NCI-H226 (cell line): ENCODE results near the gene WDR48.

ENCODE experiments used
- DNase-seq: peaks from one replicate; pipeline ENCODE4 v3.0.0-alpha.2; 2015

Gene WDR48

GRCh38 chr3:39125841-39126500 lies 74.2 kb downstream of the WDR48 start:
- peak; percentile 33 for DNase-seq

- DNase-seq = no peak
Observed at GRCh38 chr3:39126532-39127071, 74.8 kb downstream of the WDR48 start.

GRCh38 chr3:39127269-39127907 lies 75.6 kb downstream of the WDR48 start:
- DNase-seq = no peak

DNA sequence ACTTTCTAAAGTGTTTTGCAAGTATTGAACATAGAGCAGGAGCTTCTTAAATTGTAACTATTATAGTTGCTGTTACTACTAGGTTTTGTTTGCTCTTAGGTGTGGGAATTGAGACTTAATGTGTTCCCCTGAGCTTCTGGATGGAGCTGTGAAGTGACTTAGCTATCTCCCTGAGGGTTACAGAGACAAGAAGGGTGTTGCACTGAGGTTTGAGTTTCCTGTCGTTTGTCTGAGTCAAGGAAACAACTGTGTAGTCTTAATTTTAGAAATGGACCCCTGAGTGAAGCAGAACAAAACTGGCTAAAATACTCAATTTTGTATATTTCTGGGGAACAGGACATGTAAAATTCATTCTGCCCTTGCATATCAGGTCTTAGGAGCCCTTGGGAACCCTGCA lies 76.1 kb downstream of the WDR48 start:
- no peak for DNase-seq

- no peak for DNase-seq
Observed at GRCh38 chr3:39128951-39129350, 77.1 kb downstream of the WDR48 start.

GRCh38 chr3:39130026-39130425 lies 78.2 kb downstream of the WDR48 start:
- DNase-seq = no peak

DNA sequence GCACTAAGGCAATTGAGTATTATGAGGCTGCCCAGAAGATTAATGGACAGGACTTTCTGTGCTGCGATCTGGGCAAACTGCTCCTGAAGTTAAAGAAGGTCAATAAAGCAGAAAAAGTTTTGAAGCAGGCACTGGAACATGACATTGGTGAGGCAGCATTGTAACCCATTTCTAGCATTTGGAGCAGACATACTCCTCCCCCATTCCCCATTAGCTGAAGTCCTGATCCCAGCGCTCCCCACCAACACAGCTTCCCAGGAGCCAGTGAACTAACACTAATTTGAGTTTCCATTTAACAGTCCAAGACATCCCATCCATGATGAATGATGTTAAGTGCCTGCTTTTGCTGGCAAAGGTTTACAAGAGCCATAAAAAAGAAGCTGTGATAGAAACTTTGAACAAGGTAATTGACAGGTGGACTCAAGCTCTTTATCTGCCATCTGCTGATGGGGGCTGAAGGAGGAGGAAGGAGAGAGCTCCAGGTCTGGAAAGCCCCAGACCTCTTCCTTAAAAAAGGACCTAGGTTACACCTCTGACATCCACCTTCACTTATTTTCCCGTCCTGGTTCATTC lies 79.0 kb downstream of the WDR48 start:
- DNase-seq = no peak

DNA sequence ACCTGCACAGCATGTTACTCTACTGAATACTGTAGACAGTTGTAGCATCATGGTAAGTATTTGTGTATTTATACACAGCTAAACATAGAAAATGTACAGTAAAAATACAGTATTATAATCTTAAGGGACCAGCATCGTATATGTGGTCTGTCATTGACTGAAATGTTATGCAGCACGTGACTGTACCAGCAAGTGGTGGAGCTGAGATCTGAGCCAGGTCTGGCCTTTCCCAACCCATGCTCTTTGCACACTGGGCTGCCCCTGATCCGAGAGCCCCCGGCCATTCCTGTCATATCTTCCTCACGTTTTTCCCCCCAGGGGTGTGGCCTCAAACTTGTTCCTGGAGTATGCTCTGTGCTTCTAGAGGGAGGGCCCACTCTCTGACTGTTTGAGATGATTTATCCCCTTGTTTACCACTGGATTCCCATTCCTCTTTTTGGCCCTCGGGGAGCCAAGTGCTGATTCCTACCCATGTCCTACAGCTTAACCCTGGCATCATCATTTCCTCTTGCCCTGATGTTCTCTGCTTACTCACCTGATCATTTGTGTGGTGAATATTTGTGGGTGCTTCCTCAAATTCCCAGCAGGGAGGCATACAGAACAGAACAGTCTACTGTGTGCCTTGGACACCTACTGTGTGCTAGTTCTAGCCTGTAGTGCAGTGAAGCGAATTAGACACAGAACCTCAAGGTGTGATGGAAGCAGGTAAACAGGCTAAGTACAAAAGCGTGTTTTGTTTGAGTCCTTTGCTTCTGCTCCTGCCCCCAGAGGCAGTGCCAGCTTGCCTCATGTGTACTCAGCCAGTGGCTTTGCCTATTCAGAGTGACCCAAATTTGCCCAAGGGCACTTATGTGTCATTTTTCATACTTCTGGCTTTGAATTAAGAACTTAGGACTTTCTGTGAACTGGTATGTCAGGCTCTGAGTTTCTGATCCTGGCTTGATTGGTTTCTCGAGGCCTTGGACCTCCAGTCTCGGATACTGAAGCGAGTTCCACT lies 80.6 kb downstream of the WDR48 start:
- no peak for DNase-seq

GRCh38 chr3:39133093-39133490 lies 81.3 kb downstream of the WDR48 start:
- DNase-seq = no peak

DNA sequence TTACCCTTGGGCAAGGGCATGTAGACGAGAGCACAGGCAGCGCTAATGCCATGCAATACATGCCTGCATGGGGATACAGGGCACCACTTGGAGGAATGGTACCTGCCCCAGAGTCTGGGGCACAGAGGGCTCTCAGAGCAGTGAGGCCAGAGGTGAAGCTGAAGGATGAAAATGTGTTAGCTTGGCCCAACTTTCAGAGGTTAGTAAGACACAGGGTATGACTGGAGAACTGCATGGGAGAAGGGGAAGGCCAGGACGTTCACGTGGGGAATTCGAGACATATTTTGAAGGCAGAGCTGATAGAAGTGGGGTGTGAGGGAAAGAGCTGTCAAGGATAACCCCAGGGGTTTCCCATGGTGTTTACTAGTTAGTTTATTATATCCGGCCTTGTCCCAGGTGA lies 82.0 kb downstream of the WDR48 start:
- DNase-seq = no peak

DNA sequence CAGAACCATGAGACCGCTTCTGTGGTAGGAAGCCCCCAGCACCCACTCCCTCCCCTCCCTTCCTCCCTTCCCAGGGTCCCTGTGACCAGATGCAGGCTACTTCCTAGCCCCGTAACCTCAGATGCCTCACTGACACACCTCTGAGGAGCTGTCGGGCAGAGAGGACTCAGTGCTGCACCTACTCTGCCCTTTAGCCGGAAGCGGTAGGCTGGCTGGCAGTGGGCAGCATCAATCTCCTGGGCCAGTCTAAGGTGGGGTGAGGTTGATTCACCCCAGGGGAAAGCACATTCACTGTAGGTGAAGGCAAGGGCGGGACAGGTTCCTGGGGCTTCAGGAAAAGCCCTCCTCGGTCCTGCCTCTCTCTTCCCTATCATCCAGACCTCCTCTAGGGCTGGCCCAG lies 82.5 kb downstream of the WDR48 start:
- DNase-seq = no peak

GRCh38 chr3:39135170-39135805 lies 83.5 kb downstream of the WDR48 start:
- DNase-seq = no peak

- no peak for DNase-seq
Observed at GRCh38 chr3:39136533-39137434, 85.0 kb downstream of the WDR48 start.

GRCh38 chr3:39137435-39137936 lies 85.7 kb downstream of the WDR48 start:
- no peak for DNase-seq

DNA sequence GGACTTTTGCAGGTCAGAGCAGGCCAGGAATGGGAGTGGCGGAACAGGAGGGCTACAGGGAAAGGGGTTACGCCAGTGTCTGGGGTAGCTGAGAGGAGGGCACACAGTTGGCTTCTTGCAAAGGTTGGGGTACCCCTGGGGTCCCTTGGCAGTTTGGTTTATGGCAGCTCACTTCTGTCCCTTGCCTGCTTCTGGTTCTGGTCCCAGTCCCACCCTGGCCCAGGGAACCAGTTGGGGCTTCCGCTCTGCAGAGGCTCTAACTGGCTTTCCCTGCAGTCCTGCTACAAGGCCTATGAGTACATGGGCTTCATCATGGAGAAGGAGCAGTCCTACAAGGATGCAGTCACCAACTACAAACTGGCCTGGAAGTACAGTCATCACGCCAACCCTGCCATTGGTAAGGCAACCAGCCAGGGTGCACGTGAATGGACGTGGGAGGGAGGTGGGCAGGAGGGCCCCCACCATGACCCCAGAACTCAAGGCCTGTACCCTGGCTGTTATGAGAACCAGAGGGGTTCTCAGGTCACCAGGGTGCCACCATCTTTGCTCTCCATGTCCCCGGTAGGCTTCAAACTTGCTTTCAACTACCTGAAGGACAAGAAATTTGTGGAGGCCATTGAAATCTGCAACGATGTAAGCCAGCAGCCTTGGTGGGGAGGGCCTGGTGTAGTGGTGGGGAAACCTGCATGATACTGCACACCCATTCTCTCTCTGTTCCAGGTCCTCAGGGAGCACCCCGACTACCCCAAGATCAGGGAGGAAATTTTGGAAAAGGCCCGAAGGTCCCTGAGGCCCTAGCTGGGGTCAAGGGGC lies 86.4 kb downstream of the WDR48 start:
- DNase-seq = no peak

- DNase-seq = no peak
Observed at GRCh38 chr3:39138804-39139415, 87.1 kb downstream of the WDR48 start.

DNA sequence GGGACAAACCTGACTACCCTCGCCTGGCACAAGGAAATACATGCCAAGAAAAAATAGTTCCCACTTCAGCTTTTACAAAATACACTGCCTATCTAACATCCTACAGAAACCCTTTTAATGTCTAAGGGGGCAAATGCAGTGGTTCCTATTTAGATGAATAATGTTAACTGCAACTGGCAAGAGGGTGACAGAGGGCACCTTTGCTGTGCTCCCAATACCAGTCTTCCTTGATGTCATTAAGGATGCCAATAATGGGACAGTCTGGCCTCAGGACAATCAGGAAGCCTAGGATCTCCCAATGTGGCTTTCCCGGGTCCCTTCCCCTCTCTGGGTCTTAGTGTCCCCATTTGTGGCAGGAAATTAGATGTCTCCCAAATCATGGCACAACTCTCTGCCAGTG lies 87.6 kb downstream of the WDR48 start:
- no peak for DNase-seq

- DNase-seq = no peak
Observed at GRCh38 chr3:39140341-39140971, 88.6 kb downstream of the WDR48 start.
